RPMI8226 (cell line): ENCODE data around the gene LRP5.
"Not testable (repeated sequence)": the region's sequence is repeated elsewhere in the genome, so short reads cannot be mapped to it uniquely, and the experiment has no call there.

Experiments
- DNase-seq: peaks from one replicate; pipeline ENCODE4 v3.0.0-alpha.2; 2015

Gene LRP5

GRCh38 chr11:68429661-68430060 lies 117.3 kb downstream of the LRP5 start:
- DNase-seq, result no peak

- no peak for DNase-seq
Observed at GRCh38 chr11:68430384-68430783, 118.0 kb downstream of the LRP5 start.

- no peak for DNase-seq
Observed at GRCh38 chr11:68430801-68431200, 118.4 kb downstream of the LRP5 start.

- DNase-seq, result no peak
Observed at GRCh38 chr11:68431984-68432645, 119.7 kb downstream of the LRP5 start.

- DNase-seq, result no peak
Observed at GRCh38 chr11:68432874-68433273, 120.5 kb downstream of the LRP5 start.

- DNase-seq, result no peak
Observed at GRCh38 chr11:68433541-68433940, 121.2 kb downstream of the LRP5 start.

GRCh38 chr11:68434159-68434558 lies 121.8 kb downstream of the LRP5 start:
- DNase-seq, result not testable (repeated sequence)

- no peak for DNase-seq
Observed at GRCh38 chr11:68436162-68436888, 123.9 kb downstream of the LRP5 start.

- DNase-seq, result no peak
Observed at GRCh38 chr11:68436985-68437926, 124.9 kb downstream of the LRP5 start.

GRCh38 chr11:68437927-68438657 lies 125.7 kb downstream of the LRP5 start:
- no peak for DNase-seq

- DNase-seq, result no peak
Observed at GRCh38 chr11:68438658-68439259, 126.4 kb downstream of the LRP5 start.

- DNase-seq, result no peak
Observed at GRCh38 chr11:68439355-68440065, 127.1 kb downstream of the LRP5 start.

- no peak for DNase-seq
Observed at GRCh38 chr11:68440224-68440623, 127.8 kb downstream of the LRP5 start.

GRCh38 chr11:68441466-68442230 lies 129.3 kb downstream of the LRP5 start:
- no peak for DNase-seq

- DNase-seq, result no peak
Observed at GRCh38 chr11:68442433-68442832, 130.0 kb downstream of the LRP5 start.

- DNase-seq, result no peak
Observed at GRCh38 chr11:68444566-68444965, 132.2 kb downstream of the LRP5 start.

GRCh38 chr11:68445531-68446035 lies 133.2 kb downstream of the LRP5 start:
- DNase-seq, result no peak

- DNase-seq, result no peak
Observed at GRCh38 chr11:68446046-68446725, 133.8 kb downstream of the LRP5 start.

GRCh38 chr11:68447015-68447801 lies 134.8 kb downstream of the LRP5 start:
- peak; percentile 82 for DNase-seq
